Measurements from ENCODE around the gene SF3A1. TPM values are rescaled to one million over a fixed set of nuclear protein-coding genes. Genes with fewer than 3 reads are reported as not detected.

The SF3A1 gene
- total RNA-seq, 2 donors from 2014 or later: 94.3 to 105 TPM

DNA sequence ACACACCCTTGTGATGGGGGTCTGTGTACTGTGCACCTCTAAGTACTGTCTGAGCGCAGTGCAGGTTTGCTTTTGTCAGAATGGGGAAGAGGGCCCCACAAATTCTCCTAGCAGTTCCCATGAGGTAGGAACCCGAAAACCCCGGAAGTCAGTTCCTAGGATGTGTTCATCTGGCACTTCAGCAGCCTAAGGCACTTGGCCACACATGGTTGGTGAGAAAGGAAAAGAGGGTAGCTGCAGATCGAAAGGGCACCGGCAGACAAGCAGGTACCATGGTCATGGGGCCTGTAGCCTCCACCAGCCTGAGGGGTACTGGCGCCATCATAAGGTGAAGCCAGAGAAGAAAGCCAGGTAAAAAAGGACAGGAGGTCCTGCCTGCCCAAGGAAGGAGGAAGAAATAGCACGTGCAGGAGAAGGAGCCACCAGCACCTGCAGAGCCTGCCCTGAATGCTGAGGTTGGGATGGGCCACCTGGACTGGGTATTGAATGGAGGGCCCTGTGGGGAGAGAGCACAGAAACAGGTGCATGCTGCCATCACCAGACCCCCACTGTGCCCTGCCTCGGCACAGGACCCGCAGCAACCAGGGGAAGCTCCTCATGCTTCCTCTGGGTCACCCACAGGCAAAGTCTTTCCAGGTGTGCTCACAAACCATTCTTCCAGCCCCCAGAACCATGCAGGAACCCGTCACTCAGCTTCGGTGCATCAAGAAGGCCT is 59.3 kb downstream of the SF3A1 start:
- no peak for ATAC-seq
- DNase-seq: no peak
- intact Hi-C loops (cut with DNase I): no loop called here

DNA sequence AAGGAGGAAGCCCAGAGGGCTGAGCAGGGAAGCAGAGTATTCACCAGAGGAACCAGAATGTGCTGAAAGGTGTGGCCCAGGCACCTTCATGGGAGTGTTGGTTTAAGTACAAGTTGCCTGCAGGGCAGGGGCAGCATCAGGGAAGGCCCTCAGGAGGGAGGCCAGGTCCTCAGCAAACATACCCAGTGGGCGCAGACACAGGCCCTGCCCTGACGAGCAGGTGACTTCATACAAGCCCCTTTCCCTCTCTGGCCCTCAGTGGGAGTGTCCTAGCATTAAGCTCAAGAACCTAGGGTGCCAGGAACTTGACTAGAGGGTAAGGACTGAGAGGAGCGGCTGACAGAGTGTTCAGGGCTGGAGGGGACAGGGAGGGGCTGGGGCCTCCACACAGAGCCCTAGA is 59.9 kb downstream of the SF3A1 start:
- no peak for ATAC-seq
- intact Hi-C loops (cut with DNase I): no loop called here
- no peak for DNase-seq

DNA sequence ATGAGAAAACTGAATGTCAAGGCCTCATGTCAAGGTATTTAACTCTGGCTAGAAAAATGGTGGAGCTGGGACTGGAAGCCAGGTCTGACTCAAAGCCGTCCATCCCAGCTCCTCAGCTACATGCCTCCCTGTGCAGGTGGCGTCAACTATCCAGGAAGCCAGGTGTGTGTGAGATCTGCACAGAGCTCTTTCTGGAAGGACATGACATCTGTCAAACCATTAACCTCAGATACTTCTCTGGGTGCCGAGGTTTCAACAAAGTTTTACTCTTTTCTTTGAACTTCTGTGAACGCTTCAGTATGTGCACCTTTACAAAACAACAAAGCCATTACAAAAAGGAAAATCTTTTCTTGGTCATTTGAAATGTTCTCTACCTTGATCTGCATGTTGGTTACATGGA is 60.4 kb downstream of the SF3A1 start:
- ATAC-seq (no peak), DNase-seq (no peak)
- intact Hi-C loops (cut with DNase I): no loop called here

DNA sequence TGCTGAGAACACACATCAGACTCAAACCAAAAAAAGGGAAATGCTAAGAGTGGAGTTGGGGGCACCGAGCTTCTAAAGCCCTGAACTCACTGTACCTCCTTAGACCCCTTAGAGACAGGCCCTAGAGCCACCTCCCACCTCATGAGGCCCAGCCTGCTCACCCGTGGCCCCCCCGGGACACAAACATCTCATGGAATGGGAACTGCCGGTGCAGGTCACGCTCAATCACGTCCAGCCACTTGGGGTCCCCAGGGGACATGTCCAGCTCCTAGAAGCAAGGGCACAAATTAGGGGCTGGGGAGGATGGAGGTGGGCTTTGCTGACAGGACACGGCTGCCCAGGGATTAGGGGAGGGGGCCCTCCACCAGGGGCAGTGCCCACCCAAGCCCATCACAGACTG is 61.1 kb downstream of the SF3A1 start:
- DNase-seq: no peak
- intact Hi-C loops (cut with DNase I): no loop called here
- no peak for ATAC-seq

DNA sequence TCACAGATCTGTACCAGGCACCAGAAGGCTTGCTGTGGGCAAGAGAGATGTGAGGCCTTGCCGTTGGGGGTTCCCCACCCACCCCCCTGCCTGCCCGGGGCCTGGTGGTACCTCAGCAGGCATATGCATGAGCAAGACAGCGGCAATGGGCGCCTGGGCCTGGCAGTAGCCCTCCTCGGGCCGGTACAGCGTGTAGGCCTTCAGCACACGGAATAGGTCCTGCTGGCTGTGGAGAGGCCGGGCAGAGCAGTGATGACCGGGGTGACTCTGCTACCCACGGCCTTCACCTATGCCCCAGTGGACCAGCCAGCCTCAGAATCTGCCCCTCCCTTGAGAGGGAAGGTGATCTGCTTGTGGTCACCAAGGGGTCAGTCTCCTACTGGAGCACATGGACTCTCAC is 61.9 kb downstream of the SF3A1 start:
- DNase-seq: no peak
- intact Hi-C loops (cut with DNase I): loop anchor here in 1 of 2 donors (5.0 kb wide), 1 partner anchor 32 kb away; the partner anchor contains the start of gene TBC1D10A
- no peak for ATAC-seq

DNA sequence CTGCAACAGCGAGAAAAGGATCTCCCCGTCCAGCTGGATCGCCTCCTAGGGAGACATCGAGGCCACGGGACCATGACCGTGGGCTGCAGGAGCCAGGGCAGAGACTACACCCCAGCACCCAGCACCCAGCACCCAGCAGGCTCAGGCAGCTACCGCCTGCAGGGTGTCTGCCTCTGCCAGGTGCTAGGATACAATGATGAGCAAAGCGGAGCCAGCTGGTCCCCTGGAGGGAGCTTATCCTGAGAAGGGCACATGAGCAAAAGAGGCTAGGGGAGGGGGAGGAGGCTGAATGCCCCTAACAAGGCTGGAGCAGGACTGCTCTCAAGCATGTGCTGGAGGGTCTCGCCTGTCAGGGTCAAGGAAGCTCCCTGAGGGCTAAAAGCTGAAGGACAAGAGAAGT is 62.6 kb downstream of the SF3A1 start:
- DNase-seq (no peak), ATAC-seq (no peak)
- intact Hi-C loops (cut with DNase I): loop anchor here in 1 of 2 donors (5.0 kb wide), 1 partner anchor 33 kb away; the partner anchor contains the start of gene TBC1D10A

DNA sequence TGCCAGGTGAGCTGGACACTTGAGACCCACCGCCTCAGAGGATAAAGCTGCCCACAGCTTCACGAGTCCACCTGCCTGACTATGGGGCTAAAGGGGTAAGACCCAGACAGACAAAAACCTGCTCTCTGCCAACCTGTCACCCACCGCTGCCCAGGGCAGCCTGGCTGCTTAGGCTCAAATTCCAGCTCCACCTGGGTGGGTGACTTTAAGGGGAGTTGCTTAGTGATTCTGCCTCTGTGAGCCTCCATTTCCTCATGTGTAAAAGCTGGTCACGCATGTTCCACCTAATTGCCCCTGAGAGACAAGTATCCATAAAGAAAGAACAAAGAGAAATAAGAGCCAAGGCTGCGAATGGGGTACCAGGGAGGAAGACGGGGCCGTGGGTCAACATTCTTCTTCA is 63.7 kb downstream of the SF3A1 start:
- intact Hi-C loops (cut with DNase I): loop anchor here in 1 of 2 donors (5.0 kb wide), 1 partner anchor 34 kb away; the partner anchor contains the start of gene TBC1D10A
- no peak for DNase-seq
- ATAC-seq: no peak

DNA sequence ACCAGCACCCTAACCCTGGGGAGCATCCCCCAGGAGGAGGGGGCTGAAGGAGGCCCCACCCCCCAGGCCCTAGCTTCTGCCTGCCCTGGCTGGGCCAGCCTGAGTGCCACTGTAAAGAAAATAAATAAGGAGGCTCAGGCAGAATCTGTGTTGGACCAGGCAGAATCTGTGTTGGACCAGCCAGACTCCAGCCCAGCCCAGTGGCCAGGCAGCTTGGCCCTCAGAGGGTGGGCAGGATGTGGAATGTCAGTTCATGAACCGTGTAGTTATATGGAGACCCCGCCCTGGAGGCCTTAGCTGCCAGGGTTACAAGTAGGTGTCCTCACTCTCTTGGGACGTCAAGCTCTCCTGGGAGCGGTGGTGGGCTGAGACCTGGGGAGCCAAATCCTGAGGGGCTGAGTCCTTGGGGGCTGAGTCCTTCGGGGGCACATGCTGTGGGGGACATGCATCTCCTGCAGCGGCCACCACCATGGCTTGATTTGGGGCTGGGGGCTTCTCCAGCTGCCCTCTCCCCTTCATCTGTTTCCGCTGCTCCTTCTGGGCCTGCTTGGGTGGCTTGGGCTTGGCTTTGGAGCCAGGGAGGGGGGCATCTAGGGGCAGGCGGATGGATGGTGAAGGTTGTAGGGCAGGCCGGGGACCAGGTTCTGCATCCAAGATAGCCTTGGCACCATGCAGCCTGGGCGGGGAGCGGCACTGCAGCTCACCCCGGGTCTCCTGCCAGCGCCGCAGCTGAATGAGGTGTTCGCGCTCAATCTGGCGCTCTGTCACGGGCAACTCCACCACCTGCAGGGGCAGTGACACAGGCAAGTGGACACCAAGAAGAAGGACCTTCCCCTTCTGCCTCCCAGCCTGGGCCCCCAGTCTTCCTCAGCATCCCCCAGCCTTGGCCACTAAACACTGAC is 64.4 kb downstream of the SF3A1 start:
- intact Hi-C loops (cut with DNase I): loop anchor here in 1 of 2 donors (5.0 kb wide), 1 partner anchor 35 kb away; the partner anchor contains the start of gene TBC1D10A
- no peak for DNase-seq
- no peak for ATAC-seq

DNA sequence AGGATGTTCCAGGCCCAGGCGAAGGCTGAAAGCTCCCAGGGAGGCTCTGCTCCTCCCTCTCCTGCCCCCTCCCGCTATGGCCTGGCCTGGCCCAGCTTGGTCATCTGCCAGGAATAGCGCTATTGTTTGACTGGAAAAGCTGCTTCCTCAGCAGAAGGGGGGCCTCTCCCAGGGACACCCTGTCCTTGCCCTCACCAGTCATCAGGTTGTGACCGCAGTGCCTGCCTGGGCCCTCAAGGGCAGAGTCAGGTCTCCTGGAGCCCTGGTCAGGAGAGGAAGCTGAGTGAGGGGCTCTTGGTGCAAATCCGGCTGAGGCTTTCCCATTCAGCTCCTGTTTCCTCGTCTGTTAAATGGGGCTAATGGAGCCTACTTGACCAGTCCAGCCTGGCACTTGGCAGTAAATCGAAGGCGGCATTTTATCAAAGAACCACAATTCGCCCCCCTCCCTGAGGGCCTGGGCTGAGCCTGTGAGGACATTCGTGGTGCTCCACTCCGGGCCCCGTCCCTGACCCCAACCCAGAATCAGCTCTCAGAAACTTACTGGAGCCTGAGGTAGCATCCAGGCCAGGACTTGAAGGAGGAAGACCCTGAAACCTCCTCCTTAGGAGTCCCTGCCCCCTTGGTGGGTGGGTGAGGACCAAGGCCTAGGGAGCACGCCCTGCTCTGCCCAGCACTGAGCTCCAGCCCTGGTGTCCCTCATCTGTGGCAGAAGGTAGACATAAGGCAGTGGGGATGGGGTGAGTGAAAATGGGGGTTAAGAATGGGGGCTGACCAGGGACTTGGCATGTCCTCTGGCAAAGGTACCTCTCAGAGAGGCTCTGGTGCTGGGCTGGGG is 65.4 kb downstream of the SF3A1 start:
- DNase-seq (peak; percentile 91), ATAC-seq (peak; percentile 20 to 32)
- intact Hi-C loops (cut with DNase I): loop anchor here in 1 of 2 donors (5.0 kb wide), 1 partner anchor 36 kb away; the partner anchor contains the start of gene TBC1D10A

DNA sequence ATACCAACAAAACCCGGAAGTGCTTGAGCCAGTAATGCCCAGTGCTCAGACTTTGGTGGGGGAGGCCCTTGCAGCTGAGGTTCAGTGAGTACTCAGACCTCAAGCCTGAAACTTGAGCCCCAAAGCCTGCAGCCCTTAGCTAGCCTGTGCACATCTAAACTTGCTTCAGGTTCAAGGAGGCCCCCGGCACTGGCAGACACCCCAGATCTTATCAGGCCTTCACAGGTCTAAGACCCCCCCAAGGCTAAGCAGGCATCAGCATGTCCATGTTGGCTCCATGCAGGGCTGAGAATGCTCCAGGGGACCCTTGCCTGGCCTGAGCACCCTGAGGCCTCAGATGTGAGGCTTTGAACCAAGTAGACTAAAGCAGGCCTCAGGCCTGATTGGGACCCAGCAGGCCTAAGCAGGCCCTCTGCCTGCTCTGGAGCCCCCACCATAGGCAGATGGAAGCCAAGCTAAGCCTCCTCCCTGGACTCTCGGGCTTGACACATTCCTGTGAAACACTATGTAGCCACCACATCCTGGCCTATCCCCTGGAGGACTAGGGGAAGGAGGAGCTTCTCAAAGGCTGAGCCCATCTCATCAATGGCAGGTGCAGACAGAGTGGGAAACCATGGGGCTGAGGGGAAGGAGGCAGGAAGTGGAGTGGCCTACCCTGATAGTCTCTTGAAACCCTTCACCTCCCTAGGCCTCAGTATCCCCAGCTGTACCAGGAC is 66.2 kb downstream of the SF3A1 start:
- intact Hi-C loops (cut with DNase I): loop anchor here in 1 of 2 donors (5.0 kb wide), 1 partner anchor 37 kb away; the partner anchor contains the start of gene TBC1D10A
- ATAC-seq (peak; percentile 3 to 6), DNase-seq (peak; percentile 50)

DNA sequence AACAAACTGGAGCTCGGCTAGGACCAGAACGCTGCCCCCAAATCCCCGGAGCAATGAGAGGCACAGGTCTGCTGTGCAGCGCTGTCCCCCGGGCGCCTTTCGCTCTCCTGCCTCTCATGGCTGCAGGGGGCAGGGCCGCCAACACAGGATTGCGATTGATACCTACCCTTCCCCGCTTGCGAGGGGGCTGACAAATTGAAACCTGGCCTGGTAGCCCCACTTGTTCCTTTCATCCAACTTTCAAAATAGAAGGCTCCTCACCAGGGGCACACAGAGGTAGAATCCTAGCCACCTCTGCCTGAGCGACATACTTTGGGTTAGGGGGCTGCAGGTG is 66.7 kb downstream of the SF3A1 start:
- peak; percentile 4 for ATAC-seq
- intact Hi-C loops (cut with DNase I): loop anchor here (5.0 kb wide), 2 partner anchors 37 to 97 kb away; partner anchors contain the start of genes RNF215 (in 1 of the 2) and TBC1D10A (in 1 of the 2)
- DNase-seq: no peak

DNA sequence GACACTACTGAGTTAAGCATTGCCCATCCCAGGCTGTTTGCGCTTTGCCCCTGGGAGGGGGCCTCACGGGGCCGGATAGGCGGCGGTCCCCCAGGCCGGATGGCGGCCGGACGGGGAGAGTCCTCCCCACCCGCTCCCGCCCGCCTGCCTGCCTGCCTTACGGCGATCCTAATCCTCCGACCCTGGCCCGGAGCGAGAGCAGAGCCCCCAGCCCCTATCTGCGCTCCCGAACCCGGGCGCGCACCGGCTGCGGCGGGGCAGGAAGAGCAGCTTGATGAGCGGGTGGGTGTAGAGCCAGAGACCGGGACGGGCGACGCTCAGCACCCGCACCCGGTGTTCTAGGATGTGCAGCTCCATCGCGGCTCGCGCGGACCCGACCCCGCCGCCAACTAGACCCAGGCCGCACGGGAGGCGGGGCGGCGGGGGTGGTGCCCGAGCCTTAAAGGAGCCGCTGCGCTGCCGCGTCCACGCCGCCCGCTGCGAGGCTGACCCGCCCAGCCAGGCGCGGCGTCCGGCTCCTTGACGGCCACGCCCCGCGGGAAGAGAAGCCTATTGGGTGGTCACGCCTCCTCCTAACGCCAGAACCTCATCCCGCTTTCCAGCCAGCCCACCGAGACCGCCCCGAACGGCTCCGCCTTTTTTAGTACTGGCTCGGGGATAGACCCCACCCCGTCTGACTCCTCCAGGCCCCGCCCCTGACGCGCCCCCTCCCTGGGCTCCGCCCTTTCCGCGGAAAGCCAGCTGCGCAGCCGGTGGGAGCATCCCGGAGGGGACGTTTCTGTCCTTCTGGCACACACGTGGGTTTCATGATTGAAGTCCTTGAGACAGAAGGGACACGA is 67.3 kb downstream of the SF3A1 start, which contains the start of gene CASTOR1:
CASTOR1 (minus strand) TSS at position 365 of the 839 bp plus-strand sequence; CDS start at position 357, 8 bp downstream.
- ATAC-seq (peak; percentile 89 to 91), DNase-seq (peak; percentile 99)
- intact Hi-C loops (cut with DNase I): loop anchor here in 1 of 2 donors (5.0 kb wide), 1 partner anchor 98 kb away; the partner anchor contains the start of gene RNF215

DNA sequence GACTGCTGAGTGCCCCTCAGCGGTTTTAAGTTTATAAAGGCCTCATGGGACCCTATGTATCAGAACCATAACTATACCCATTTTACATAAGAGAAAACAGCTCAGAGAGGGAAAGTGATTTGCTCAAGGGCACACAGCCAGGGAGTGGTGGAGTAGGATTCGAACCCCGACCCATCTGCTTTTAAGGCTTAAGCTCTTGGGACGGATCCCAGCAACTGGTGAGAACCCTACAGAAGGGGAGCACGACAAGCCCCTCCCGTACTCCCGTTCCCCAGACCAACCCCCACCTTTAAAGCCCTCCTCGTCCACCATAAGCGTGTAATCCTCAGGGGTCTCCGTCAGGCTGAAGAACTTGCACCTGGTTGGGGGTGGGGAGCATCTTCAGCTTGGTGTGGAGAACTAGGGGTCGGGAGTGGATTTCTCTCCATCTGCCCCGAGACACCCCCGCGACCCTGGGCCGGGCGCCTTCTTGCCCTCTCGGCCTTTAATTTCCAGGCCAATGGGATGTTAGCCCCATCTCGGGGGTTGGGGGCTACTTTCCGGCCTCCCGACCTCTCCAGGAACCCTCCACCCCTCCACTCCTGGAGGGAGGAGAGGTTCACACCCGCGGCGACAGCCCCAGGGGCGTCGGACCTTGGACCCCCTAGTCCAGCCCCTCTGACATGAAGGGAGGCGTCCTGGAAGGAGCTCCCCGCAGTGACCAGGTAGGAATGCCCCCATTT is 68.1 kb downstream of the SF3A1 start:
- DNase-seq: no peak
- no peak for ATAC-seq
- intact Hi-C loops (cut with DNase I): loop anchor here in 1 of 2 donors (5.0 kb wide), 1 partner anchor 99 kb away; the partner anchor contains the start of gene RNF215

DNA sequence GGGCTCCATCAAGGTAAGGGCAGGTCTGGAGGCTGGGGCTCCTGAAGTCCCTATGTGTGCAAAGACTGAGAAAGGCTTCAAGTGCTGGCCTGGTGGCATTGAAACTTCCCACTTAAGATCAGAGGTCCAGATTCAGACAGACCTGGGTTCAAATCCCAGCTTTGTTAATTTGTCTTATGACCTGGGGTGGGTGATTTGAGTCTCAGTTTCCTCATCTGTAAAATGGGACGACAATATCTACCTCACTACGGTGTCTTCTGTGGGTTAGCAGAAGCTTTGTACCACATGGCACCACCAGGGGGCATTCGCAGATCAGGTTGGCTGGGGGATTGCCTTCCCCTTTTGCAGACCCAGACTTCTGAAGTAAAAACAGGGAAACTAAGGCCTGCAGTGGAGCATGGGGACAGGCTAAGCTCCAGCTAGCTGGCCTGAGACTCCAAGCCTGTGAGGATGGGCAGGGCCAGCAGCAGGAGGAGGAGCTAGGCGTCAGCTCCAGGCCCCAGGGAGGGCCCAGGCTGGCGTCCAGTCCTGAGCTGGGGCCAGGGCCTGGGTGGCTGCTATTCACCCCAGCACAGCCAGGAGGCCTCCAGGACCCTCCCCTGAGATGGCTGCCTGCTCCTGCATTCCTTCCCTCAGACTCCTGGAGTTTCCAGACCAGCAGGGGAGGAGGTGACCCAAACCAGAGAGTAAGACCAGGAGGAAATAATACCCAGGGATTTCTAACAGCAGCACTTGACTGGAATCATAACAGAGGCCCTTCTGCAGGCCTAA is 68.9 kb downstream of the SF3A1 start:
- ATAC-seq (peak; percentile 66 to 67), DNase-seq (peak; percentile 89)
- intact Hi-C loops (cut with DNase I): loop anchor here (1.0 to 5.0 kb wide), 2 partner anchors 99 kb away; partner anchors contain the start of gene RNF215 (in 2 of the 2)

DNA sequence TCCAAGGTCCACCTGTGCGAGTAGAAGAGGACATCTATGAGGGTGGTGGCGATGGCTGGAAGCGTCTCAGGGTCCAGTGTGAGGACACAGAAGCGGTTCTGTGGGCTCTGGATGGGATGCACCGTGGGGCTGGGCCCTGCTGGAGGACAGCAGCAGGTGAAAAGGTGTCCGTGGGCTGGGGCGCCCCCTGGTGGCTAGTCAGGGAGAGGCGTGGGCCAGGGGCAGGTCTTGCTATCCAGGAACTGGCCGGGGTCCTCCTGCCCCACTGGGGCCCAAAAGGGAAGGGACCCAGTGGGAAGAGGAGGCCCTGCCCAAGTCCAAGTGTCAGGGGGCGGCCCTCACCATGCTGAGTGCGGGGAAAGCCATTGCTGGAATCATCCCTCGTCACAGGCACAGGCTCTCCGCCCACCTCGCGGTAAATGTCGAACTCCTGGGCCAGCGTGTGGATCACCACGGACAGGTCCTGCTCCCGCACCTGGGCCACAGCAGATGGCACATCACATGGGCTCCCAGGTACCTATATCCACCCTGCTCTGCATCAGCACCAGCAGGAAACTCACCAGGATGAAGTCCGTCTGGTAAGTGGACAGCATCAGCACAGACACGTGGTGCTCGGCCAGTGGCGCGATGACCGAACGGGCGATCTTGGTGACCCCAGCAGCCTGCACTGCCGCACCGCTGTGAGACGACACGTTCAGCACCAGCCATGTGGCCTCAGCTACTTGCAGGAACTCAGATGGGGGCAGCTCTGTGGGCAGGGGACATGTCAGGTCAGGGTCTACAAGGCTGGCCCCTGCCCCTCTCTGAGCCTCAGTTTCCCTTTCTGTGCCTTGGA is 69.7 kb downstream of the SF3A1 start:
- no peak for ATAC-seq
- intact Hi-C loops (cut with DNase I): loop anchor here (1.0 to 5.0 kb wide), 2 partner anchors 100 kb away; partner anchors contain the start of gene RNF215 (in 2 of the 2)
- DNase-seq: peak; percentile 77
